ENCODE data around the gene ZC3H7A.
A peak's percentile ranks its signal among the peaks of the same experiment; 100 is the strongest.

The ZC3H7A gene, protein sequence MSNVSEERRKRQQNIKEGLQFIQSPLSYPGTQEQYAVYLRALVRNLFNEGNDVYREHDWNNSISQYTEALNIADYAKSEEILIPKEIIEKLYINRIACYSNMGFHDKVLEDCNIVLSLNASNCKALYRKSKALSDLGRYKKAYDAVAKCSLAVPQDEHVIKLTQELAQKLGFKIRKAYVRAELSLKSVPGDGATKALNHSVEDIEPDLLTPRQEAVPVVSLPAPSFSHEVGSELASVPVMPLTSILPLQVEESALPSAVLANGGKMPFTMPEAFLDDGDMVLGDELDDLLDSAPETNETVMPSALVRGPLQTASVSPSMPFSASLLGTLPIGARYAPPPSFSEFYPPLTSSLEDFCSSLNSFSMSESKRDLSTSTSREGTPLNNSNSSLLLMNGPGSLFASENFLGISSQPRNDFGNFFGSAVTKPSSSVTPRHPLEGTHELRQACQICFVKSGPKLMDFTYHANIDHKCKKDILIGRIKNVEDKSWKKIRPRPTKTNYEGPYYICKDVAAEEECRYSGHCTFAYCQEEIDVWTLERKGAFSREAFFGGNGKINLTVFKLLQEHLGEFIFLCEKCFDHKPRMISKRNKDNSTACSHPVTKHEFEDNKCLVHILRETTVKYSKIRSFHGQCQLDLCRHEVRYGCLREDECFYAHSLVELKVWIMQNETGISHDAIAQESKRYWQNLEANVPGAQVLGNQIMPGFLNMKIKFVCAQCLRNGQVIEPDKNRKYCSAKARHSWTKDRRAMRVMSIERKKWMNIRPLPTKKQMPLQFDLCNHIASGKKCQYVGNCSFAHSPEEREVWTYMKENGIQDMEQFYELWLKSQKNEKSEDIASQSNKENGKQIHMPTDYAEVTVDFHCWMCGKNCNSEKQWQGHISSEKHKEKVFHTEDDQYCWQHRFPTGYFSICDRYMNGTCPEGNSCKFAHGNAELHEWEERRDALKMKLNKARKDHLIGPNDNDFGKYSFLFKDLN

DNA sequence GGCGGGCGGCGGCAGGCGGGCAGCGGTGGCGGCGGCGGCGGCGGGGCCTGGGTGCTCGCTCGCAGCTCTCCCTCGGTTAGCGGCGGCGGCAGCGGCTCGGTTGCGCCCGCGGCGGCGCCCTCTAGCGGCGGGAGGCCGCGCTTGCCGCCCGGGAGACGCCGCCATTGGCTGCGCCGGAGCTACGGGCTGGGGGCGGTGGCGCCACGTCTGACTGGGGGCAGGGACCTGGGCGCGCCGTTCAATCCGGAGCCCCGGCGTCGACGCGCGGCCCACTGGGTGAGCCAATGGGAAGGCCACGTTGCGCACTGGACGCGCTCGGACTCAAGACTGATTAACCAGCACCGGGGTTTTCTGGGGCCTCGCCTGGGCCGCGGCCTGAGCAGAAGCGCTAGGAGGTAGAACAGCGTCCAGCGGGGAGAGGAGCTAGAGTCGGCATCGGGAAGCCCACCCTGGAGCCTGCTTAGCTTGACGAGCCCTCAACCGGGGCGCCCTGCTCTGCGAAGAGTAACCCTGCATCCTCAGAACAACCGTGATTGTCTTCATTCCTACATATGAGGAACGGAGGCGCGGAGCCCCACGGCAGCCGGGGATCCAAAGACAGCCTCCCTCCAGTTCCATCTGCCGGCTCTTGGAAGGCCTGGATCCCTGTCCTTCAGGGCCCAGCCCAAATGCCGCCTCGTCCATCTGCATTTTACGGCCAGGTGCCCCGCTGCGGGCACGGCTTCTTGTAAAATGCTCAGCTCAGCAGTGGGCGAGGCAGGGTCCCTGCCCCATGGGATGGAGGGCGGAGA lies at the start of gene ZC3H7A:
Gene ZC3H7A, minus strand, starts transcription at position 93 of the 791 bp plus-strand sequence. CDS start 14,904 bp downstream, outside the sequence.
- Histone ChIP-seq H3K27me3 (replicated peaks) (no peaks in the 10 kb centered on the region), H3K36me3 (replicated peaks) (peaks cover 6% of the 10 kb centered on the region), H3K27ac (peak within 1 kb of the TSS; percentile 89), H3K4me3 (ENCODE audit: low read depth, low read length) (peak within 1 kb of the TSS; percentile 88)
- peak; percentile 94 for DNase-seq
- in situ Hi-C loops (cut with HindIII; ENCODE audit: low pct_ligation_motif_present, low sequenced_read_pairs) = no loop called here
- TF ChIP-seq, protein P1, sequence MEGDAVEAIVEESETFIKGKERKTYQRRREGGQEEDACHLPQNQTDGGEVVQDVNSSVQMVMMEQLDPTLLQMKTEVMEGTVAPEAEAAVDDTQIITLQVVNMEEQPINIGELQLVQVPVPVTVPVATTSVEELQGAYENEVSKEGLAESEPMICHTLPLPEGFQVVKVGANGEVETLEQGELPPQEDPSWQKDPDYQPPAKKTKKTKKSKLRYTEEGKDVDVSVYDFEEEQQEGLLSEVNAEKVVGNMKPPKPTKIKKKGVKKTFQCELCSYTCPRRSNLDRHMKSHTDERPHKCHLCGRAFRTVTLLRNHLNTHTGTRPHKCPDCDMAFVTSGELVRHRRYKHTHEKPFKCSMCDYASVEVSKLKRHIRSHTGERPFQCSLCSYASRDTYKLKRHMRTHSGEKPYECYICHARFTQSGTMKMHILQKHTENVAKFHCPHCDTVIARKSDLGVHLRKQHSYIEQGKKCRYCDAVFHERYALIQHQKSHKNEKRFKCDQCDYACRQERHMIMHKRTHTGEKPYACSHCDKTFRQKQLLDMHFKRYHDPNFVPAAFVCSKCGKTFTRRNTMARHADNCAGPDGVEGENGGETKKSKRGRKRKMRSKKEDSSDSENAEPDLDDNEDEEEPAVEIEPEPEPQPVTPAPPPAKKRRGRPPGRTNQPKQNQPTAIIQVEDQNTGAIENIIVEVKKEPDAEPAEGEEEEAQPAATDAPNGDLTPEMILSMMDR (IDR thresholded peaks at IDR 0.05; ENCODE audit: low read depth, low read length, missing control alignments) = no peak

DNA sequence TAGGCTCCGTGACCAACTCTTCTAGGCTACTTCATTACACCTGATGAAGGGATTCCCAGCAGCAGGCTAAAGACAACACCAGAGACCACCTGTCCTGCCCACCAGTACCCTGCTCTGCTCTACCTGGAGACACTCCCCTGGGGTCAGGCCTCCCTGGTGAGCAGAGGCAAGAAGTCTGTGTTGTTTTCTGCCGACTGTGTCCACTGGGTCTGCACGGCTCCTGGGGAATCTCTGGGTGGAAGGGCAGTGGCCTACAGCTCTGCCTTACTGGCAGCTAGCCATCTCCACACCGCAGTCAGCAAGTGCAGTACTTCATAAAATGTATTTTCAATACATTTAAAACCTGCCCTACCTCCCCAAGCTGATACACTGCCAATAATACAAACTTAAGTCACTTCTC lies 47.4 kb upstream of the ZC3H7A start:
- in situ Hi-C loops (cut with HindIII; ENCODE audit: low pct_ligation_motif_present, low sequenced_read_pairs) = no loop called here
- DNase-seq = no peak
- no peak overlapping the region for H3K27ac ChIP-seq
- TF ChIP-seq, protein P1 (IDR thresholded peaks at IDR 0.05; ENCODE audit: low read depth, low read length, missing control alignments) = no peak
- H3K36me3 ChIP-seq (replicated peaks) = peaks cover 86% of the 10 kb centered on the region
- no peak overlapping the region for H3K4me3 ChIP-seq (ENCODE audit: low read depth, low read length)
- no peaks in the 10 kb centered on the region for H3K27me3 ChIP-seq (replicated peaks)

DNA sequence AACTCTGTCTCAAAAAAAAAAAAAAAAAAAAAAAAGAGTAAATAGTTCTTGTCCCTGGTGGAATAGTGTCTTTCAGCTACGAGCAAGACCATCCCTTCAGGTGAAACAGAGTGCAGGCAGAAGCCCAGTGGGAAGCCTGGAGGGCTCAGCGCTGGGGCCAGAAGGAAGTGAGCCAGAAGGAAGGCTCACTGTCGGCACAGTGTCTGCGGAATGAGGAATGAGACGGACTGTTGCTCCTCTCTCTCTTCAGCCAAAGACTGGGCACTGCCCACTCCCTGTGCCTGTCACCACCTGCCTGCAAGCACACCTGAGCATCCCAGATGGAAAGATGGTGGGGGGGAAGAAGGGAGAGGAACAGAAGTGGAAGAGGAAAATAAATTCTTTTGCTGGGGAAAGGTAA lies 46.8 kb upstream of the ZC3H7A start:
- in situ Hi-C loops (cut with HindIII; ENCODE audit: low pct_ligation_motif_present, low sequenced_read_pairs) = no loop called here
- H3K27ac ChIP-seq = no peak overlapping the region
- H3K36me3 ChIP-seq (replicated peaks) = peaks cover 88% of the 10 kb centered on the region
- TF ChIP-seq, protein P1 (IDR thresholded peaks at IDR 0.05; ENCODE audit: low read depth, low read length, missing control alignments) = no peak
- no peak for DNase-seq
- H3K27me3 ChIP-seq (replicated peaks) = no peaks in the 10 kb centered on the region
- H3K4me3 ChIP-seq (ENCODE audit: low read depth, low read length) = no peak overlapping the region

DNA sequence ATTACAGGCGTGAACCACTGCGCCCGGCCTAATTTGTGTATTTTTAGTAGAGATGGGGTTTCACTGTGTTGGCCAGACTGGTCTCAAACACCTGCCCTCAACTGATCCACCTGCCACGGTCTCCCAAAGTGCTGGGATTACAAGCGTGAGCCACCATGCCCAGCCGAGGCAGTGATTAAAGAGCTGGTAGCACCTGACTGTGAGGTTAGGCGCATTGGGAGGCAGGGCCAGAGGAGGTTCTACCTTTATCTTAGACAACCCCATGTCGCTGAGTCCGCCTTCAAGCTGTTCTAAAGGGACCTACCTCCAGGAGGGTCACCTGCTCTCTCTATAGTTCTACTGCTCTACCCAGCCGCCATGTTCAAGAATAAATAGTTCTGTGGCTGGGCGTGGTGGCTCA lies 46.1 kb upstream of the ZC3H7A start:
- in situ Hi-C loops (cut with HindIII; ENCODE audit: low pct_ligation_motif_present, low sequenced_read_pairs) = no loop called here
- Histone ChIP-seq H3K36me3 (replicated peaks) (peaks cover 88% of the 10 kb centered on the region), H3K4me3 (ENCODE audit: low read depth, low read length) (no peak overlapping the region), H3K27me3 (replicated peaks) (no peaks in the 10 kb centered on the region), H3K27ac (no peak overlapping the region)
- TF ChIP-seq, protein P1 (IDR thresholded peaks at IDR 0.05; ENCODE audit: low read depth, low read length, missing control alignments) = no peak
- DNase-seq = no peak

DNA sequence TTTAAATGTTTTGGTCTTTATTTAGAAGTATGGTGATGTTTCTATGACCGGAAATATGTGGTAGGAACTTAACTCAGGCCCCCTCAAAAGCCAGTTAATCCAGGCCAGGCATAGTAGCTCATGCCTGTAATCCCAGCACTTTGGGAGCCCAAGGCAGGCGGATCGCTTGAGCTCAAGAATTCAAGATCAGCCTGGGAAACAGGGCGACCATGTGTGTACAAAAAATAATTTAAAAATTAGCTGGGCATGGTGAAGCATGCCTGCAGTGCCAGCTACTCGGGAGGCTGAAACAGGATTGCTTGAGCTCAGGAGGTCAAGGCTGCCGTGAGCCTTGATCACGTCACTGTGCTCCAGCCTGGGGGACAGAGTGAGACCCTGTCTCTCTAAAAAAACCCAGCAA lies 44.0 kb upstream of the ZC3H7A start:
- H3K27ac ChIP-seq = no peak overlapping the region
- peaks cover 89% of the 10 kb centered on the region for H3K36me3 ChIP-seq (replicated peaks)
- no peak overlapping the region for H3K4me3 ChIP-seq (ENCODE audit: low read depth, low read length)
- DNase-seq = no peak
- TF ChIP-seq, protein P1 (IDR thresholded peaks at IDR 0.05; ENCODE audit: low read depth, low read length, missing control alignments) = no peak
- in situ Hi-C loops (cut with HindIII; ENCODE audit: low pct_ligation_motif_present, low sequenced_read_pairs) = no loop called here
- no peaks in the 10 kb centered on the region for H3K27me3 ChIP-seq (replicated peaks)
